Neural progenitor cell (in vitro differentiated cells): ENCODE measurements around the gene CACNB4. TPM values are rescaled to one million over a fixed set of nuclear protein-coding genes. Genes with fewer than 3 reads are reported as not detected.

Source experiments
- DNase-seq: peaks from one replicate; pipeline ENCODE4 v3.0.0-alpha.2; 2016; ENCODE audit warnings: low spot score
- H2AFZ ChIP-seq: fragments of 200-600 bp; sonication (generic); replicated peaks from 2 replicates; pipeline ENCODE4 v1.6.1; 2016; ENCODE audit warnings: antibody characterized with exemption
- H3F3A ChIP-seq: fragments of 200-600 bp; sonication (generic); 2 replicates; pipeline ENCODE4 v1.6.1; 2016; ENCODE audit warnings: antibody characterized with exemption, low read depth
- H3K27ac ChIP-seq: fragments of 200-600 bp; sonication (generic); 2 replicates; pipeline ENCODE4 v1.5.1; 2016; ENCODE audit warnings: mild to moderate bottlenecking
- H3K27me3 ChIP-seq: fragments of 200-600 bp; sonication (generic); 2 replicates; pipeline ENCODE4 v1.6.1; 2016; ENCODE audit warnings: mild to moderate bottlenecking, moderate library complexity
- H3K36me3 ChIP-seq: fragments of 200-600 bp; sonication (generic); 2 replicates; pipeline ENCODE4 v1.5.1; 2016
- H3K4me1 ChIP-seq: fragments of 200-600 bp; sonication (generic); 2 replicates; pipeline ENCODE4 v1.6.1; 2016; ENCODE audit warnings: mixed run types
- H3K4me2 ChIP-seq: fragments of 200-600 bp; sonication (generic); 2 replicates; pipeline ENCODE4 v1.6.1; 2016
- H3K4me3 ChIP-seq: fragments of 200-600 bp; sonication (generic); 2 replicates; pipeline ENCODE4 v1.5.1; 2016
- H3K79me2 ChIP-seq: fragments of 200-600 bp; sonication (generic); 2 replicates; pipeline ENCODE4 v1.6.1; 2016; ENCODE audit warnings: low read depth
- H3K9ac ChIP-seq: fragments of 200-600 bp; sonication (generic); 2 replicates; pipeline ENCODE4 v1.6.1; 2016
- H3K9me3 ChIP-seq: fragments of 200-600 bp; sonication (generic); 2 replicates; pipeline ENCODE4 v1.5.1; 2016; ENCODE audit warnings: low read depth
- H4K20me1 ChIP-seq: fragments of 200-600 bp; sonication (generic); 2 replicates; pipeline ENCODE4 v1.6.1; 2016; ENCODE audit warnings: low read depth
- H3K27ac Mint-ChIP-seq: 3 replicates; pipeline ENCODE4 v1.8.0; 2021; ENCODE audit warnings: mixed read lengths
- H3K27me3 Mint-ChIP-seq: 2 replicates; pipeline ENCODE4 v1.8.0; 2022; ENCODE audit warnings: low read depth, mild to moderate bottlenecking, inconsistent platforms, moderate library complexity, mixed read lengths; ENCODE audit not compliant: insufficient read depth
- H3K36me3 Mint-ChIP-seq: 3 replicates; pipeline ENCODE4 v1.8.0; 2021; ENCODE audit warnings: mixed read lengths
- H3K4me1 Mint-ChIP-seq: 3 replicates; pipeline ENCODE4 v1.8.0; 2021; ENCODE audit warnings: mixed read lengths
- H3K4me3 Mint-ChIP-seq: 3 replicates; pipeline ENCODE4 v1.8.0; 2021; ENCODE audit warnings: mild to moderate bottlenecking, moderate library complexity, mixed read lengths
- H3K9me3 Mint-ChIP-seq: 3 replicates; pipeline ENCODE4 v1.8.0; 2020; ENCODE audit warnings: mixed read lengths
- EZH2 ChIP-seq: fragments of 200-600 bp; sonication (generic); IDR thresholded peaks from 2 replicates; pipeline ENCODE4 v1.6.1; 2017; ENCODE audit warnings: antibody characterized with exemption, mild to moderate bottlenecking, moderate library complexity
- EZH2phosphoT487 ChIP-seq: fragments of 200-600 bp; sonication (generic); IDR thresholded peaks from 2 replicates; pipeline ENCODE4 v1.6.1; 2017; ENCODE audit warnings: antibody characterized with exemption
- total RNA-seq: library from RNA; depleted of rRNA; stranded (reverse); fragments of >200 nt; gene quantifications from 2 replicates; pipeline ENCODE4 v1.2.3, GENCODE V29; 2015; ENCODE audit warnings: low replicate concordance
- TF ChIP-seq, protein P1 (sequence below): fragments of 200-600 bp; sonication (generic); IDR thresholded peaks from 2 replicates; pipeline ENCODE4 v1.5.1; 2017; ENCODE audit warnings: antibody characterized with exemption, mild to moderate bottlenecking

Gene CACNB4
- total RNA-seq, 1 donor from 2014 or later = 14.2 TPM

GRCh38 chr2:151872463-151872862 lies 226.4 kb downstream of the CACNB4 start:
- DNase-seq = no peak
- Histone ChIP-seq H3K79me2 (no peaks in the 10 kb centered on the region), H3K4me2 (no peak overlapping the region), H4K20me1 (no peaks in the 10 kb centered on the region), H3K36me3 (peaks cover 3% of the 10 kb centered on the region), H3K9ac (no peak overlapping the region), H3K4me1 (no peaks in the 10 kb centered on the region), H3K9me3 (no peaks in the 10 kb centered on the region), H3F3A (no peaks in the 10 kb centered on the region), H3K27ac (no peak overlapping the region), H3K27me3 (no peaks in the 10 kb centered on the region), H2AFZ (no peak overlapping the region), H3K4me3 (no peak overlapping the region)
- no peaks in the 10 kb centered on the region for H3K27me3 Mint-ChIP-seq
- H3K9me3 Mint-ChIP-seq = peaks cover 7% of the 10 kb centered on the region
- H3K36me3 Mint-ChIP-seq = peaks cover 19% of the 10 kb centered on the region
- peaks cover 25% of the 10 kb centered on the region for H3K4me1 Mint-ChIP-seq
- H3K27ac Mint-ChIP-seq = no peak overlapping the region
- no peak overlapping the region for H3K4me3 Mint-ChIP-seq
- TF ChIP-seq EZH2phosphoT487 (no peak), EZH2 (no peak)
- TF ChIP-seq, protein P1, sequence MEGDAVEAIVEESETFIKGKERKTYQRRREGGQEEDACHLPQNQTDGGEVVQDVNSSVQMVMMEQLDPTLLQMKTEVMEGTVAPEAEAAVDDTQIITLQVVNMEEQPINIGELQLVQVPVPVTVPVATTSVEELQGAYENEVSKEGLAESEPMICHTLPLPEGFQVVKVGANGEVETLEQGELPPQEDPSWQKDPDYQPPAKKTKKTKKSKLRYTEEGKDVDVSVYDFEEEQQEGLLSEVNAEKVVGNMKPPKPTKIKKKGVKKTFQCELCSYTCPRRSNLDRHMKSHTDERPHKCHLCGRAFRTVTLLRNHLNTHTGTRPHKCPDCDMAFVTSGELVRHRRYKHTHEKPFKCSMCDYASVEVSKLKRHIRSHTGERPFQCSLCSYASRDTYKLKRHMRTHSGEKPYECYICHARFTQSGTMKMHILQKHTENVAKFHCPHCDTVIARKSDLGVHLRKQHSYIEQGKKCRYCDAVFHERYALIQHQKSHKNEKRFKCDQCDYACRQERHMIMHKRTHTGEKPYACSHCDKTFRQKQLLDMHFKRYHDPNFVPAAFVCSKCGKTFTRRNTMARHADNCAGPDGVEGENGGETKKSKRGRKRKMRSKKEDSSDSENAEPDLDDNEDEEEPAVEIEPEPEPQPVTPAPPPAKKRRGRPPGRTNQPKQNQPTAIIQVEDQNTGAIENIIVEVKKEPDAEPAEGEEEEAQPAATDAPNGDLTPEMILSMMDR = no peak

GRCh38 chr2:151869291-151869690 lies 229.6 kb downstream of the CACNB4 start:
- Histone ChIP-seq H3F3A (no peaks in the 10 kb centered on the region), H3K36me3 (peaks cover 3% of the 10 kb centered on the region), H3K9ac (no peak overlapping the region), H2AFZ (no peak overlapping the region), H3K79me2 (no peaks in the 10 kb centered on the region), H3K9me3 (no peaks in the 10 kb centered on the region), H3K4me2 (no peak overlapping the region), H4K20me1 (no peaks in the 10 kb centered on the region), H3K4me3 (no peak overlapping the region), H3K27ac (no peak overlapping the region), H3K4me1 (no peaks in the 10 kb centered on the region), H3K27me3 (no peaks in the 10 kb centered on the region)
- no peak for DNase-seq
- no peaks in the 10 kb centered on the region for H3K27me3 Mint-ChIP-seq
- peaks cover 22% of the 10 kb centered on the region for H3K4me1 Mint-ChIP-seq
- TF ChIP-seq EZH2phosphoT487 (no peak), EZH2 (no peak)
- TF ChIP-seq, protein P1 = no peak
- peaks cover 2% of the 10 kb centered on the region for H3K9me3 Mint-ChIP-seq
- H3K27ac Mint-ChIP-seq = no peak overlapping the region
- peaks cover 13% of the 10 kb centered on the region for H3K36me3 Mint-ChIP-seq
- H3K4me3 Mint-ChIP-seq = no peak overlapping the region

DNA sequence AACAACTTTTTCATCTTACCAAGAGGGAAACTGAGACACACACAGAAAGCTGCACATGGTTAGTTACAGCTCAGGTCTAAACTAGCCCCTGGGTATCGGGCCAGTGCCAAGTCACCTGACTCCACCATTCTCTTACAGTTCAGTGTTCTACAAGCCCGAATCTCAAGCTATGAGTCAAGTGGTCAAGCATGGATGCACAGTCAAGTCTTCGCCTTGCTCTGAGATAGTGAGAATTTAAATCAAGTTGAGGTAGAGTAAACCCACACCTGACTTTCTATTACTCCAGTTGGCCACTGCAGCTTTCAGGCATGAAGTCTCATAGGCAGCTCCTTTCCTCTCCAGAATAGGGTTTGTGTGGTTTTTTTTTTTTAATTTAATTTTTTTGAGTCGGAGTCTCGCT lies 236.1 kb downstream of the CACNB4 start:
- no peak overlapping the region for H3K27ac Mint-ChIP-seq

More for the DNA sequence above, 236.1 kb downstream of the CACNB4 start:
- H2AFZ ChIP-seq = no peak overlapping the region
- H3K79me2 ChIP-seq = no peaks in the 10 kb centered on the region
- no peak overlapping the region for H3K4me3 ChIP-seq
- TF ChIP-seq EZH2 = no peak
- TF ChIP-seq, protein P1 = no peak
- no peak for TF ChIP-seq EZH2phosphoT487
- H3K27me3 Mint-ChIP-seq = no peaks in the 10 kb centered on the region
- H3K4me3 Mint-ChIP-seq = no peak overlapping the region
- no peaks in the 10 kb centered on the region for H4K20me1 ChIP-seq
- no peak overlapping the region for H3K4me2 ChIP-seq
- no peak overlapping the region for H3K9ac ChIP-seq
- H3K27ac ChIP-seq = no peak overlapping the region
- H3K4me1 Mint-ChIP-seq = peaks cover 2% of the 10 kb centered on the region
- no peaks in the 10 kb centered on the region for H3K9me3 Mint-ChIP-seq
- no peaks in the 10 kb centered on the region for H3K36me3 Mint-ChIP-seq
- H3K27me3 ChIP-seq = no peaks in the 10 kb centered on the region
- no peaks in the 10 kb centered on the region for H3F3A ChIP-seq
- DNase-seq = no peak
- peaks cover 8% of the 10 kb centered on the region for H3K4me1 ChIP-seq
- H3K9me3 ChIP-seq = no peaks in the 10 kb centered on the region
- H3K36me3 ChIP-seq = no peaks in the 10 kb centered on the region
